ENCODE data around the gene CDH13.

CDH13 gene

DNA sequence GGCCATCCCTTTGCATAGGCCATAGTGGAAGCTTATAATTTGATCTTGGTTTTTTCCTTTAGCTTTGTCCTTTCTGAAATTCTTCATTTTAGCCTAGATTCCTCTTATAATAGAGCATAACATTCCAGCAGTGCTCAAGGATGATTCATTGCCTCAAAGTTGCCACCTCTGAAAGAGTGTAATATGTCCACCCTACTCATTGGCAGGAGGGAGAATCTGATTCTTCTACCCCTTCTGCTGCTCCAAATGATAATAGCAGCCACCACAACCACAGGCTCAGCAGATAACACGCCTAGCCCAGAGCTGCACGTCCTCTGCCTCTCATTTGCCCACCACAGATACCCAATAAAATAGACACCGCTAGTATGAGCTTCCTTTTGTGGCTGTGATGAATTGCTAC is 843.6 kb downstream of the CDH13 start:
- TF ChIP-seq SIN3A (IDR thresholded peaks at IDR 0.05; ENCODE audit: borderline replicate concordance, insufficient read depth, low read length) (no peak), POLR2AphosphoS5 (IDR thresholded peaks at IDR 0.05; ENCODE audit: low read depth, low read length) (no peak), FOXP2 (optimal IDR thresholded peaks at IDR 0.05; ENCODE audit: borderline replicate concordance, extremely low read depth, extremely low read length, insufficient read depth) (no peak), TAF1 (IDR thresholded peaks at IDR 0.05; ENCODE audit: borderline replicate concordance, insufficient read depth, low read length) (no peak)
- TF ChIP-seq, protein P1, sequence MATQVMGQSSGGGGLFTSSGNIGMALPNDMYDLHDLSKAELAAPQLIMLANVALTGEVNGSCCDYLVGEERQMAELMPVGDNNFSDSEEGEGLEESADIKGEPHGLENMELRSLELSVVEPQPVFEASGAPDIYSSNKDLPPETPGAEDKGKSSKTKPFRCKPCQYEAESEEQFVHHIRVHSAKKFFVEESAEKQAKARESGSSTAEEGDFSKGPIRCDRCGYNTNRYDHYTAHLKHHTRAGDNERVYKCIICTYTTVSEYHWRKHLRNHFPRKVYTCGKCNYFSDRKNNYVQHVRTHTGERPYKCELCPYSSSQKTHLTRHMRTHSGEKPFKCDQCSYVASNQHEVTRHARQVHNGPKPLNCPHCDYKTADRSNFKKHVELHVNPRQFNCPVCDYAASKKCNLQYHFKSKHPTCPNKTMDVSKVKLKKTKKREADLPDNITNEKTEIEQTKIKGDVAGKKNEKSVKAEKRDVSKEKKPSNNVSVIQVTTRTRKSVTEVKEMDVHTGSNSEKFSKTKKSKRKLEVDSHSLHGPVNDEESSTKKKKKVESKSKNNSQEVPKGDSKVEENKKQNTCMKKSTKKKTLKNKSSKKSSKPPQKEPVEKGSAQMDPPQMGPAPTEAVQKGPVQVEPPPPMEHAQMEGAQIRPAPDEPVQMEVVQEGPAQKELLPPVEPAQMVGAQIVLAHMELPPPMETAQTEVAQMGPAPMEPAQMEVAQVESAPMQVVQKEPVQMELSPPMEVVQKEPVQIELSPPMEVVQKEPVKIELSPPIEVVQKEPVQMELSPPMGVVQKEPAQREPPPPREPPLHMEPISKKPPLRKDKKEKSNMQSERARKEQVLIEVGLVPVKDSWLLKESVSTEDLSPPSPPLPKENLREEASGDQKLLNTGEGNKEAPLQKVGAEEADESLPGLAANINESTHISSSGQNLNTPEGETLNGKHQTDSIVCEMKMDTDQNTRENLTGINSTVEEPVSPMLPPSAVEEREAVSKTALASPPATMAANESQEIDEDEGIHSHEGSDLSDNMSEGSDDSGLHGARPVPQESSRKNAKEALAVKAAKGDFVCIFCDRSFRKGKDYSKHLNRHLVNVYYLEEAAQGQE (IDR thresholded peaks at IDR 0.05; ENCODE audit: insufficient read depth in 1 of 2, low read depth in 2 of 2, low read length in 2 of 2) = no peak

DNA sequence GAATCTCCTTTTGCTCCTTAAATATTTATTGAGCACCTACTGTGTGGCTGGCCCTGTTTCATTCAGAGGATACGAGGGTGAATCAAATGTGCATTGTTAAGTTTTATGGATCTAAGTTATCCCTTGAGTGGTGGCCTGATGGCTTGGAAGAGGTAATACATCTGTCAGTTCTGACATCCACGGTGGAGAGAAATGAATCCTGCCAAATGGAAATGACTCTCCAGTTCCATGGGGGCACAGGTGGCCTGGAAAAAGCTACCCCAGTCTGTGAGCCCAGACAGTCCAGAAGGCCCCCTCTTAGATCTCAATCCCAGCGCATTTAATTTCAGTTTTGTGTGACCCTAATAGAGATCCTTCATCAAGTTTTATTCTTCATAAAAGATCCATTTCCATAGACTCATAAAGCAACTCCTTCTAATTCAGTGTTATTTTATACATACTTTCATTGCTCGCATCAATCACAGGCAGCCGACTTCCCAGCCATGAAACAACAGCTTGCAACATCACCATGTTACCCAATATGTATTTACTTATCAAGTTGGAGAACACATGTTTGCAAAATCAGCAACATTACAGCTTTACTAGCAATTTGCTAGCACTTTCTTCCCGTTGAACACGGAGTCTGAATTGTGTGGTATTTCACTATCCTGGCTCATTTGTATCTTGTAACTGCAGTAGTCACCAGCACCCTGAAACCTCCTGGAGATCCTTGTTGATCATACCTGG is 846.2 kb downstream of the CDH13 start:
- TF ChIP-seq FOXP2 (optimal IDR thresholded peaks at IDR 0.05; ENCODE audit: borderline replicate concordance, extremely low read depth, extremely low read length, insufficient read depth) (no peak), SIN3A (IDR thresholded peaks at IDR 0.05; ENCODE audit: borderline replicate concordance, insufficient read depth, low read length) (no peak), TAF1 (IDR thresholded peaks at IDR 0.05; ENCODE audit: borderline replicate concordance, insufficient read depth, low read length) (no peak), POLR2AphosphoS5 (IDR thresholded peaks at IDR 0.05; ENCODE audit: low read depth, low read length) (no peak)
- TF ChIP-seq, protein P1 (IDR thresholded peaks at IDR 0.05; ENCODE audit: insufficient read depth in 1 of 2, low read depth in 2 of 2, low read length in 2 of 2) = no peak

DNA sequence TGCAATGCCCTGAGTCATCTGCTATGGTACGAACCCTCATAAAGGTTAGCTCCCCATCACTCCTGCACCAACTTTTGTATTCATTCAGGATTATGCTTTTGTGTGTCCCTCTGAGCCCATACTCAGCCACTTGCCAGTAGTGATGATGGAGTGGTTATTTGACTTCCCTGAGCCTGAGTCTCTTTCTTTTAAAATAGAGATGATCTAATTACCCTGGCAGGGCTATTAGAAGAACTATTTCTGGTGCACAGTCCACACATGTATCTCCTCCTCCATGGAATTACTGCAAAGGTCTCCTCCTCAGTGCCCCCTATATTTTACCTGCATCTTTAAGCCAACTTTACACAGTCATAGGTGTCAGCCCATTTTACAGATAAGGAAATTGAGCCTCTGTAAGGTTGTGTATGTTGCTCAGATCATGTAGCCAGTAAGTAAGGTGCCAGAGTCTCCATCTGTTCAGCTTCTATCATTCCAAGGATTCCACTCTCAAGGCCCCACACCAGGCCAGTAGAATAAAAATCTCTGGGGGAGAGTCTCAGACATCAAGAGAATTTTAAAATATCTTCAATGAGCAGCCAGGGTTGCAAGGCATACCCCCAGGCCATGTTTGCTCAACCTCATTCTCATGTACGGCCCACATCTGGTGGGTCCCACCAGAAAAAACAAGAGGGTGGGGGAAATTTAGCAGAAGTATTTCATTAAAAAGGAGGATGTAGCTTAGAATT is 847.3 kb downstream of the CDH13 start:
- no peak for TF ChIP-seq SIN3A (IDR thresholded peaks at IDR 0.05; ENCODE audit: borderline replicate concordance, insufficient read depth, low read length)
- TF ChIP-seq, protein P1 (IDR thresholded peaks at IDR 0.05; ENCODE audit: insufficient read depth in 1 of 2, low read depth in 2 of 2, low read length in 2 of 2) = no peak
- no peak for TF ChIP-seq POLR2AphosphoS5 (IDR thresholded peaks at IDR 0.05; ENCODE audit: low read depth, low read length)
- no peak for TF ChIP-seq FOXP2 (optimal IDR thresholded peaks at IDR 0.05; ENCODE audit: borderline replicate concordance, extremely low read depth, extremely low read length, insufficient read depth)
- no peak for TF ChIP-seq TAF1 (IDR thresholded peaks at IDR 0.05; ENCODE audit: borderline replicate concordance, insufficient read depth, low read length)

DNA sequence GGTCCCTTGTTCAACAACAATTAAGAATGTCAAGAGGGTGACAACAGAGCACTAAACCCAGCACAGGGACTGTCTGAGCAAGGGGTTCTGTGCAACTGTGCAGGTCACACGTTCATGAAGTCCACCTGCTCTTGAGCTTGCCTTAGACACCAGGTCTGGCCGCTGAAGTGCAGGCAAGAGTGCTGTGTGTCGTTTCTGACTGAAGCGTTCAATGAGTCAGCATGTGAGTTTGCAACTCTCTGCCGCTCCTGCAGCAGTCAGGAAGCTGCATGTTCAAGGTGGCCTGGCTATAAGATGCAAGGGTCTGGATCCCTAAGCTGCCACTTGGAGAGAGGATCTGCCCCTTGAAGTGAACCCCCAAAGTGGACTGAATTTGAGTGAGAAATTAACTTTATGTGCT is 848.3 kb downstream of the CDH13 start:
- TF ChIP-seq POLR2AphosphoS5 (IDR thresholded peaks at IDR 0.05; ENCODE audit: low read depth, low read length) = no peak
- TF ChIP-seq TAF1 (IDR thresholded peaks at IDR 0.05; ENCODE audit: borderline replicate concordance, insufficient read depth, low read length) = no peak
- TF ChIP-seq, protein P1 (IDR thresholded peaks at IDR 0.05; ENCODE audit: insufficient read depth in 1 of 2, low read depth in 2 of 2, low read length in 2 of 2) = no peak
- TF ChIP-seq SIN3A (IDR thresholded peaks at IDR 0.05; ENCODE audit: borderline replicate concordance, insufficient read depth, low read length) = no peak
